HG03045 (cell line): Measurements from ENCODE around the gene GADL1.

Experiments
- ATAC-seq: cut with Tn5 transposase; IDR thresholded peaks from one replicate; pipeline ENCODE4 v1.9.1; 2021; ENCODE audit warnings: mild to moderate bottlenecking, moderate library complexity; ENCODE audit not compliant: unreplicated experiment

The GADL1 gene

DNA sequence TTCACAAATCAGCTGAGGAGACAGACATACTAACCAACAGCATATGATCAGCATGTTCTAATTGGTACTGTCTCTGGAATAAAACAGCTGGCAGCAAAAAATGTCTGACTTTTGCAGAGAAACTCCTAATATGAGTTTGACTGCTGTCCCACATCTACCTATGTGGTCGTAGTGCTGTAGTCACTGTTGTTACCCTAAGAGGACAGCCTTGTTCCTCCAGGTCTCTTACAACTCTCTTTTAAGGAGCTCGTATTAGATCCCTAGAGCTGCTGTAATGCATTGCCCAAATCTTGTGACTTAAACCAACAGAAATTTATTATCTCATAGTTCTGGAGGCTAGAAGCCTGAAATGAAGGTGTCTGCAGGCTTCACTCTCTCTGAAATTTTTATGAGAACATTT lies 195.9 kb downstream of the GADL1 start:
- no peak for ATAC-seq

DNA sequence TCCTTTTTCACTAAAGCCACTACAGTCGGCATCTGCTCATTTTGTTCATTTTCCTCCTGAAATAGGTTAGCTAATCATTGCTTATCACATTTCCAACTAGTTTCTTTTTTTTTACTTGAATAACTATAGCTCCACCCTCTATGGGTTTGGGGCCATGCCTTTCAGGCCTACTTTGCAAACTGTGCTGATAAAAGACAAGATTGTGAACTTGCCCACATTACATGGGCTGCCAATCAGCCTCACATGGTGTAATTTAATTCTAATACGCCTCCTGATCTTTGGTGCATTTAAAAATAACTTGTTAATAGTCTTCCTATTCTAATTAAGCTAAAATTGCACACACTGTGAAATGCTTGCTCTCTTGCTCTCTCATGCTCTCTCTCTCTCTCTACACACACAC lies 197.6 kb downstream of the GADL1 start:
- ATAC-seq: no peak

DNA sequence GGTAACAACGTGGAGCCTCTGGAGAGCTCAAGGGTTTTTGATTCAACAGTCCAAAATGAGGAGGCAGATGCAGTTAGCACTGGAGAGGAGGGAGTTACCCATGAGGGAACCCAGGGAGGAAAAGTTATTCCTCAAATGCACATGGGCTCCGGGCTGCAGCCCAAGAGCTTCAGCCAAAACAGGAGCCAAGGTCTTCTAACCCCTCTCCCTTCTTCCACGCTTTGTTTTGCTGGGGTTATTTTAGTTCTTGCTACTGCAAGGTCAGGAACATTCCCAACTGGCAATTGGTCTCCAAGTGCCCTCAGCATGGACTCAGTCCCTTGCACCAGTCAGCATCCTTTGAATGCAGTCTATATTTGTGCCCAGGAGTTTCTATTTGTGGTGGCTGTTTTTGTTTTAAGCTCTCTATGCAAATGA lies 198.1 kb downstream of the GADL1 start:
- ATAC-seq: no peak

DNA sequence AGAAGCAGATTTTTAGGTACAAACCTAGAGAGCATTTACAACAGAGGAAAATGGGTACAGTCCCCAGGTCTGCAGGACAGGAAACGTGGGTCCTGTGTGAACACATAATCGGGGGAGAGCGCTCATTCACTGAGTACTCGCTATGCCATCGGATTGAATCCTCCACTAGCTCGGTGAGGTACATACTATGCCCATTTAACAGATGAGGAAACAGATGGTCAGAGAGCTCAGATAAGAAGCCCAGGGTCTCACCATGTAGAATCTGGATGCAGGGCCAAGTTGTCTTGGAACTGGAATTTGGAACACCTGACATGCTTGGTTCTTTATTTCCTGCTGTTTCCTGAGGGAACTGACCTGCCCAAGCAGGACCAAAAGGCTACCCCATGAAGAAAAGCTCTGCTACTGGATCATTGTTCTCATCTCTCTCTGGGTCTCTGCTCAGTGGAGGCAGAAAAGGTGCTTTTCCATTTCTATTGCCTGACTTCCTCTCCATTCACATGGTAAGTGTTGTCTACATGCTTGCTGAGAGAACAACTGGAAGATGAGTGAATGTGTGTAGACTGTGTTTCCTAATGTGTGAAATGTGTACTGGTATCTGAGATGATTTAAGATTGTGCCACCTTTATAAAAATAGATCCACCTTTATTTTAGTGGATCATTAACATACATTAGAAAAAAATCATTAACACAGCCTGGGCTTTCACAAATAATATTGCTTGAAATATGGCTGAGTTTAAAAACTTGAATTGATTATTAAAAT lies 199.0 kb downstream of the GADL1 start:
- ATAC-seq: no peak

DNA sequence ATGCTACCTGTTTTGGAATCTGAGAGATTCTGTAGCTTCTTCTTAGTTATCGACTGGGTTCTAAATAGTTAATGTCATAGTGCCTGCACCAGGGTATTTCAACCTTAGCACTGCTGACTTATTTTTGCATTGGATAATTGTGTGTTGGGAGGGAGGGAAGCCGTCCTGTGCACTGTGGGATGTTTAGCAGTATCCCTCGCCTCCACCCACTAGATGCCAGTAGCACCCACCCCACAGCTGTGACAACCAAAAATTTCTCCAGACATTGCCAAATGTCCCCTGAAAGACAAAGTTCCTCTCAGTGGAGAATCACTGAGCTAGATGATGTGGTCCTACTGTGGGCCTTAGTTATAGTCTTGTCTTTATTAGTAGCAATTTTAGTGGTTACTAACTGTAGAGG lies 199.8 kb downstream of the GADL1 start:
- no peak for ATAC-seq

DNA sequence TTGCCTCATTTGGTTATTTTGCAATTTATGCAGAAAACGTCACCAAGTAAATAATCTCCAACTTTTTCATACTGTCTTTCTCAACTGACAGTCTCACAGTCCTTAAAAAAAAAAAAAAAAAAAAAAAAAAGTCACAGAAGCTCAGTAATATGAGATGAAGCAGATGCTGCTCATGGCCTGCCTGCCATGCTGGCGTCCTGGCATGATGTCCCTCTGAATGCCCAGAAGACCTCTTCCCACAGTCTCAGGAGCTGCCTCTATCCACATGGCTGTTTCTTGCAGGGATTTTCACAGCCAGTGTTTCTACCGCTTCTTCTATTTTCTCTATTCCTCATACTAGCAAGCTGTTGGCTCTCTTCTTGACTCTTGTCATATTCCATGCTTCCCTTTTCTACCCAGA lies 200.3 kb downstream of the GADL1 start:
- ATAC-seq: no peak

DNA sequence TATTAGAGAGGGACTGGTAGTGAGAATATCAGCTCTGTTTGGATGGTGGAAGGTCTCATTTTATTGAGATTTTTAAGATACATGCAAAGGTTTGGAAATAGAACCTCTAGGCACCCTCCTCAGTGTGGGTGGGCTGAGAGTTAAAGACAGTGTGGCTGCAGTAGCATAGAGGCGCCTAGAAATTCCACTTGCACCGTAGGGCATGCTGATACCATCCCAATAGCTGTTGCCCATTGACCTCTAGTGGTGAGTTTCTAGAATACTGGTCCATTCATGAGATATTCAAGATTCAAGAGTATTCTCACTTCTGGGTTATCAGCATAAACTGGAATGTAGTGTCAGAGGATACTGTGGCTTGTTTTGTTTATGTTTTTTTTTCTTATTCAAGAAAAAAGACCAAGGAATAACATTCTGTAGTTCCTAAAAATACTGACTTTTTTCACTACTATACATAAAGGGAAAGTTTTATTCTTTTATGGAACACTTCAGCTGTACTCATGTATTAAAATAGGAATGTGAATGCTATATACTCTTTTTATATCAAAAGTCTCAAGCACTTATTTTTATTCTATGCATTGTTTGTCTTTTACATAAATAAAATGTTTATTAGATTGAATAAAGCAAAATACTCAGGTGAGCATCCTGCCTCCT lies 200.9 kb downstream of the GADL1 start:
- ATAC-seq: peak; percentile 95

DNA sequence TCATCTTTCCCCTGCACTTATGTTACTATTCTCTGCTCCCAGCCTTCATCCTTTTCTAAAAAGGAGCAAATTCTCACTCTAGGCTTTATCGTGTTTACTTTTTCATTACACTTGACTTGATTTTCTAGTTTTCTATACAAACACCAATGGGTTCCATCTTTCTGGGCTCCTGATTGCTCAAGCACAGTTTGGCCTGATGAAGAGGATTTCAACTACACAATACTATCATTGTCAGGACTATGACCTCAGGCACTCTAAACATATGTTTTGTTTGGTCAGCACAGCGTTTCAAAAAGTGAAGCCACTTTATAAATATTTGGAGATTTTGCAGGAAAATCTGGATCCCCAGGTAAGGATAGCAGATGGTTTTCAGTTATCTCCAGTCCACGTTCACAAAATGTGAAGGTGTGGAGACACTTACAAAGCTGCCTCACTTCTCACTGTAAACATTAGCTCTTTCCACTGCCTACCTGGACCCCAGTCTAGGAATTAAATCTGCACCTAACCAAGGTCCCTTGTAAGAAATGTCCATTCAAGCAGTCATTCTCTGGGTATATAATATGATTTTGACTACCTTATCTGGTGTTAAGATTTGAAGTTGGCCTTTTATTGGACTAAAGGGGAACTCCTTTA lies 201.8 kb downstream of the GADL1 start:
- ATAC-seq: no peak

DNA sequence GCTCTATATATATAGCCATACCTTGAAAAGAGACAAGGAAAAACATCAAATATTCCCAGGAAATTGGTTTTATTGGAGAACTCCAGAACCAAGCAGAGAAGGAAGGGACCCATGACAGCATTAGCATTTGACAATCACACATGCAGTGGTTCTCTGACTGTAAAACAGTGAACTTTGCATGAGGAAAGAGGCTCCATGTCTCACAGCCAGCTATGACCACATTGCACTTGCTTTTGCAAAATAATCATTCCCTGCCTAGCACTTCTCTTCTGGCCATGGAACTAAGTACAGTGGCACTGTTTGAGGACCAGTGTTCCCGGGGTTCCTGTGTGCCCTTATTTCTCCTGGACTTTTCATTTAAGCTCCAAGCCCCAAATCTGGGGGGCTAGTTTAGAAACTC lies 202.5 kb downstream of the GADL1 start:
- ATAC-seq: no peak

DNA sequence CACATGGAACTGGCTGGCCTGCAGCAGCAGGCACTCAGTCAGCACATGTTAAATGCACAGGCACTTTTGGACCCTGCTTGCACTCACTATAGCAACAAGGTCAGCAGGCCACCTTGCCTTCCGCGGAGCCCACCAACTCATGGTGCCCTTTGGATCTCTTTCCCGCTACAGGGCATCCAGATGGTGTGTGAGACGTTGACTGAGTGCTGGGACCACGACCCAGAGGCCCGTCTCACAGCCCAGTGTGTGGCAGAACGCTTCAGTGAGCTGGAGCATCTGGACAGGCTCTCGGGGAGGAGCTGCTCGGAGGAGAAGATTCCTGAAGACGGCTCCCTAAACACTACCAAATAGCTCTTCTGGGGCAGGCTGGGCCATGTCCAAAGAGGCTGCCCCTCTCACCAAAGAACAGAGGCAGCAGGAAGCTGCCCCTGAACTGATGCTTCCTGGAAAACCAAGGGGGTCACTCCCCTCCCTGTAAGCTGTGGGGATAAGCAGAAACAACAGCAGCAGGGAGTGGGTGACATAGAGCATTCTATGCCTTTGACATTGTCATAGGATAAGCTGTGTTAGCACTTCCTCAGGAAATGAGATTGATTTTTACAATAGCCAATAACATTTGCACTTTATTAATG lies 203.1 kb downstream of the GADL1 start:
- ATAC-seq: no peak

DNA sequence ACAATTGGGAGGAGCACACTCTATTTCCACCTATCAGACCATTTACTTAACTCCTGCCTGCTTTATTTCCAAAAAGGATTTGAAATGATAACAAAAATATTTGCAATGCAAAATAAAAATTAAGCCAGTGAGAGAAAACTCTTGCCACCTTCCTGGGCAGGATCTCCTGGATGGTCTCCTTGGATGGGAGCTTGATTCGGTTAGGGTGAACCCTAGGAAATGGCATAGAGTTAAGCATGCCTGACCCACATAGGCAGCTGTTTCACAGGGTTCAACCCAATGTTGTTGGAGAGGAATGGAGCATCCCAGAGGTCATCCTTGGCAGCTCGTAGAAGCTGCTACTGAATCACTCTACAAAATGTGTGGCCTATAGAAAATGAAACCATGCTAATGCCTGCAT lies 204.3 kb downstream of the GADL1 start:
- ATAC-seq: no peak

DNA sequence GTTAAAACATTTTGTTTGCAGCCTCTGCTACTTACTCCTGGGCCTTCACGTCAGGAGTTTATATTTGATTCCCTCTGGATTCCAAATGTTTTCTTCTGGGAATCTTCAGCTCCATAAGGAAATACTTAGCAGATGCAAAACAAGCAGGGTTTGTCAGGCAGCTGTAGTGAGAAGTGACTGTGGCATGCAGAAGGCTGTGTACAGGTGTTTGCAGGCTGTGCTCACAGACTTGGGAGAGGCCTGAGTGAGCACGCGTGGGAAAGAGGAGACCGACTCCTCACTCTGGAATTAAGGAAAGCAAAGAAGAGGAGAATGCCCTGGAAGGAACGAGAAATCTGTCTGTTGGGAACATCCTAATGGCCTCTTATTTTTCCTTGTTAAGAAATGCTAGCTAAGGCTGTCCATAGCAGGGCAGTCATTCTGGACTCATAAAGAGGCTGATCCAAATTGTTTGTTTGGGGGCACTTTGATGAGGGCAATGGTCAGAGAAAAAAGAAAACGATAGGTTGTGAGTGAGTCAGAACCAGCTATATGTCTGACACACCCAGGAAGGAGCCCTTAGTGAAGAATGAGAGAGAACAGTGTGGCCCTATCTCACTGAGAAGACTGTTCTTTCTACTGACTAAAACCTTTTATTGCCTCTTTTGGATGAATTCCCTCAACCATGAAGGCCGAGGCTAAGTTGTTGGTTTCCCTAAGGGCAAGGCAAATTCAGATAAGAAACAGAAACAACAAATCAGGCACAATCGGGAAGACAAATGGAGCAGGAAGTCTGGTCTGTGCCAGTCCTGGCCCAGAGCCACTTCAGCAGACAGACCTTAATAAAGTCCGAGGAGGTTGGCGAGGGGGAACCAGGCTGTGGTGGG lies 205.5 kb downstream of the GADL1 start:
- ATAC-seq: no peak

DNA sequence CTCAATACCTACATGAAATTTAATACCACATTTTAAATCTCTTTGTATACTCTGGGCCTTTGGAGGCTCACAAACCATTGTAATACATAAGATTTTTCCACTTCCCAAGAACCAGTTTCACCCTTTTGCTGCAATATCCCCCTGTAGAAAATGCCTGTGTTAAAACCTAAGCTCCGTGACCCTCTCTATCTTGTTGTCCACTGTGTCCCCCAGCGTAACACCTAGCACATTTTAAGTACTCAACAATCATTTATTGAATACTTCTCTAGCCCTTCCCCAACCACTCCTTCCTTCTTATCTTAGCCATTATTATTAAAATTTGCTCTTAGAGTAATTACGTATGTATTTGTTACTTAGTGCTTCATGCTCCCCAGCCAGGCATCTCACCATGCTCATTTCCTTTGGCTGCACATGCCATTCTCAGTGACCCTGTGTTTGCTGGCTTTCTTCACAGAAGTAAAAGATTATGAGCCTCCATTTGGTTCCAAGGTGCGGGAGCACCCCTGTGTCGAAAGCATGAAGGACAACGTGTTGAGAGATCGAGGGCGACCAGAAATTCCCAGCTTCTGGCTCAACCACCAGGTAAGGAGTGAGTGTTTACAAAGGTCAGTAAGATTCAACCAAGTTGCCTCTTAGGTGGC lies 206.4 kb downstream of the GADL1 start:
- no peak for ATAC-seq

DNA sequence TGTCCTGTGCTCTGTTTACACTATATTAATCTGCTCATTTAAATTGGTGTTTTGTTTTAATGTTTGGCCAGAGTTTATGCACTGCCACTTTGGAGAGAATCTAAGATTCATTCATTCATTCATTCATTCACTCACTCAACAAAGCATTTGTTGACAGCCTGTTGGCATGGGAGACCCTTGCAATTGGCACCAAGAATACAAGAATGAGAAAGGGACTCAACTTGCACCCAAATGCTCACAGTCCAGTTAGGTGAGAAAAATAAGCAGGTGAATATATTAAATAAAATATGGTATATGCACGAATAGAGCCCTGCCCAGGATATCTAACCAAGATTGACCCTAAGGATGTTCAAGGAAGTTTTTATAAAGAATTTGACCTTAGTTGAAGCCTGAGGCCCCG lies 207.7 kb downstream of the GADL1 start:
- no peak for ATAC-seq

DNA sequence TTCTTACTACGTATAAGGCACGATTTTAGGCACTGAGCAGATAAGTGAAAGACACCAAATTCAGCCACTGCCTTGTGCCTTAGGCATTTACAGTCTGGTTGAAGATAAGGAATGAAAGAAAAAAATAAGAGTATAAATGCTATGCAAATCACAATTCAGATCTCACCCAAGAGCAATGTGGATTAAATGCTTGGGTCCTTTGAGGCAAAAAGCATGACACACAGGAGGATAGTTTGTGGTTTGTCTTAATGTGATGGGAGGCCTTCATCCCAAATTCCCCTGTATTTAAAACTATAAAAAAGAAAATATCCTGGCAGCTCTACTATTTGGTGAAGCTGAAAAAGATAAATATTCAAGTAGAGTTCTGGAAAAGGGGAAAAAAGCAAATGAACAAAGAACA lies 208.3 kb downstream of the GADL1 start:
- no peak for ATAC-seq

DNA sequence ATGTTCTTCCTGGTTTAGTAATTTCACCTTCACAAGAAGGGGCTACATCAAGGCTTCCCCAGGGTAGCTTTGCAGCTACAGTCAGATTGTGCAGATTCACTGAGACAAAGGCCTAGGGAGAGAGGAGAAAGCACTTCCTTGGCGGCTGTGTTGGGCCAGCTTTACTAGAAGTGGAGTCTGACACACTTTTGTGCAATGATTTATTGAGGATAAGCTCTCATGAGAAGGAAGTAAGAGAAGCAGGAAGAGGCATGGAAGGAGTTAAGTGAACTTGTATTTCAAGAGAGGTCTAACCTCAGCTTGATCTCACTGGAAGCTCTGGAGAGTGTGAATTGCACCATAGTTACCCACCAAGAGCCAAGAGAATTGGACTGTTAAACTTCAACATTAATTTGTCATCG lies 209.2 kb downstream of the GADL1 start:
- no peak for ATAC-seq

DNA sequence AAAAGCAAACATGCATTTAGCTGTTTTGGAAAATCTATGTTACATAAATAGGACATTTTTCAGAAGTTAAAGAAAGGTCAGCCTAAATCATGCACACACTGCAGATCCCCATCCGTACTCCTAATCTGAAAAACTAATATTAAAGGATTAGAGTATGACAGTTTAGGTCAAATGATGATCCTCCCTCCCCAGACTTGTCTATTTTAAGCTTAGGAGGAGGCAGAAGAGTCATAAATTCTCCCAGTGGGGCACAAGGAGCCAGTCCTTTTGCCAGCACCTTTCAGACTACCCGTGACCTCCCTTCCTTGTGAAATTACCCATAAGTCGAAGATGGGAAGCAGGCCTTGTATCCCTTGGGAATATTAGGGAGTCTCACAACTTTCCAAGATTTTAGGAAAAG lies 210.1 kb downstream of the GADL1 start:
- ATAC-seq: no peak

DNA sequence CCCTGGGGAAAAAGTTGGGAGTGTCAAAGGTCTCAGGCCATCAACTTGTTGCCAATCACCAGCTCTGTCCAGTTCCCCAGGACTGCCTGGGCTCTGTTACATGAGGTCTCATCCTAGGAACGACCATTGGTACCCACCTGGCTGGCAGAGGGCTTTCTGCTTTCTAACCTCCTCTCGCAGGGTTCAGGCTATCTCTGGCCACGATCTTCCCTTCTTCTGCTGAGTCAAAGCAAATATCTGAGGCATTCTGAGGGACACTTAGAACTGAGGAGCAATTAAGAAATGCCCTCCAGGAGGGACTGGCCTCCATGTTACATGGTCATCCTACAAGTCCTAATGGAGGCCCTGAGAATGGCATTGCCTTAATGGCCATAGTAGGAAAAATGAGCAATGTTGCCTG lies 210.7 kb downstream of the GADL1 start:
- ATAC-seq: no peak

DNA sequence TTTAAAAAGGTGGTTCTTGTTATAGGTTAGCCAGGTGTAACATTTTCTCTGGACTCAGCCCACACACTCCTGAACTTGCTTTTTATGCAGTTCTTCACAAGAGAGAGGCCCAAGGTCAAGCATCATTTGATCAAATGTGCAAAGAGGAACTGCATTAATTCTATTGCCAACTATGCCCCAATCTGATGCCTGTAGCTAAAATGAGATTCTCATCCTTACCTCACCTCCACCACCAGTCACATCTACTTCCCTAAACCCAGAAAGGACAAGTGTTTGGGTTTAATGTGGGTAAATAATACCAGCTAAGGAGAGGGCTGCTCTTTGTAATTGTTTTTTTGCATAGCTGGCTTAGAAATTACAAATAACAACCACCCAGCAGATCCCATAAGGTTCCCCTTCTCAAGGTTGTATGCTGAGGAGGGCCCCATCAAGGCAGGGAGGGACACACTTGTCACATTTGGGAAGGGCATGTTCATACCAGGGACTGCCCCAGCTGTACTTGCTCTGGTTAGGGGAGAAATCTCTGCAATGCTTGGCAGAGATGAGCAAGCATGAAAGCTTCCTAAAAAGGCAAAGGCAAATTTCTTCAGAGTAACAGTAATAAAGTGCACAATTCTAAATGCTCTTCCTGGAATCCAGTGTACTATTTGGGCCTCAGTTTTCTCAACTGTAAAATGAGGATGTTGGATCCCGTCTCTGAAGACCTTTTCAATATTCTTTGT lies 211.9 kb downstream of the GADL1 start:
- ATAC-seq: no peak
